Peyer's patch (tissue), 4 donors: ENCODE data around the gene ATP6V1F.

ENCODE experiments used
- CTCF ChIP-seq, 6 experiments: fragments of 450-650 bp in 4 of 6; fragments of 200-600 bp in 2 of 6; sonication (generic) in 1 of 6; IDR thresholded peaks; one replicate each; pipeline ENCODE4 v1.5.1; 2017 to 2019; ENCODE audit warnings: antibody characterized with exemption in 6 of 6, mild to moderate bottlenecking in 3 of 6, moderate library complexity in 1 of 6
- POLR2A ChIP-seq, 2 donors: fragments of 450-650 bp; IDR thresholded peaks; one replicate each; pipeline ENCODE4 v1.5.1; 2017; ENCODE audit warnings: antibody characterized with exemption in 2 of 2, mild to moderate bottlenecking in 2 of 2, moderate library complexity in 2 of 2

- no peak for TF ChIP-seq CTCF (IDR thresholded peaks at IDR 0.05)
- no peak for TF ChIP-seq POLR2A (IDR thresholded peaks at IDR 0.05)
These were observed 36.7 kb downstream of the ATP6V1F start for GRCh38 chr7:128899392-128899791.
